Stimulated activated CD4-positive, alpha-beta T cell treated with anti-CD3 and anti-CD28 coated beads, Interleukin-12 subunit alpha, Interleukin-12 subunit beta, amount 100 ng/mL, for 24 hours (primary cell): ENCODE results near the gene ORAI3.
"Not testable (repeated sequence)": the region's sequence is repeated elsewhere in the genome, so short reads cannot be mapped to it uniquely, and the experiment has no call there.

Experiments
- DNase-seq, 2 experiments: peaks; one replicate each; pipeline ENCODE4 v3.0.0-alpha.2; 2020; ENCODE audit warnings: low read depth in 2 of 2

ORAI3 gene

DNA sequence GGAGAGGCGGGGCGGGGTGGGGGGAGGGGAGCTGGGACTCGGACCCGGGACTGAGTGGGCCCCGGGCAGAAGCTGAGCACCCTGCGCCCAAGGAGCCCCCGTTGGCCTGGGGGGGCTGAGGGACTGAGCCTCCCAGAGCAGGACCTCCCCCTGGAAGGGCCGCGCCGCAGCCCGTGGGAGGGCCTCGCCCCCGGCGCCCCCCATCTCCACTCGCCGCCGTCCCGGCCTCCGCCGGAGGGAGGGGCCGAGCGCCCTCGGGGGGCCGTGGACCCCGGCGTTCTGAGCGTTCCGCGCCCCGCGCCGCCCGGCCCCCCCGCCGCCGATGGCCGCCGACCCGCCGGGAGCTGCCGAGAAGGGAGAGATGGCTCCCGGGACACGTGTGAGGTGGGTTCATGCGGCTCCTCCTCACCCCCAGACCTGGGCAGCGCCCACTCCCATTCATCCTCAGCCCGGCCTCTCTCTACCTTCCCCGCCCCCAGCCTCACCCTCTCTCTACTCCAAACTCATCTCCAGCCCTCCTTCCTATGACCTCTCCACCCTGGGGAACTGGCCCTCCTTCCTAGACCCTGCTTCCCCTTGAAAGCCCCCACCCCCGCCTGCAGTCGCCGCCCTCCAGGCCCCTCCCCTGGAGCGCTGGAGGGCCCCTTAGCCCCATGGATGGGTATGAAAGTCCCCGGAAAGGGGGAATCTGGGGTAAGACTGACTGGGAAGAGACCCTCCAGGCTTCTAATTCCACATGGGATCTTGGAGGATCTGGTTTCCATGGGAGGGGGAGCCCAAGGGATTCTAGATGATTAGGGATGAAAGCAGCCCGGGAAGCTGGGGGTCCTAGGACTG is 24.6 kb upstream of the ORAI3 start:
- no peak for DNase-seq

GRCh38 chr16:30924913-30925631 is 23.8 kb upstream of the ORAI3 start:
- no peak for DNase-seq

- DNase-seq = no peak
Measured at GRCh38 chr16:30925632-30925987, 23.3 kb upstream of the ORAI3 start.

GRCh38 chr16:30925995-30926811 is 22.7 kb upstream of the ORAI3 start:
- no peak for DNase-seq

DNA sequence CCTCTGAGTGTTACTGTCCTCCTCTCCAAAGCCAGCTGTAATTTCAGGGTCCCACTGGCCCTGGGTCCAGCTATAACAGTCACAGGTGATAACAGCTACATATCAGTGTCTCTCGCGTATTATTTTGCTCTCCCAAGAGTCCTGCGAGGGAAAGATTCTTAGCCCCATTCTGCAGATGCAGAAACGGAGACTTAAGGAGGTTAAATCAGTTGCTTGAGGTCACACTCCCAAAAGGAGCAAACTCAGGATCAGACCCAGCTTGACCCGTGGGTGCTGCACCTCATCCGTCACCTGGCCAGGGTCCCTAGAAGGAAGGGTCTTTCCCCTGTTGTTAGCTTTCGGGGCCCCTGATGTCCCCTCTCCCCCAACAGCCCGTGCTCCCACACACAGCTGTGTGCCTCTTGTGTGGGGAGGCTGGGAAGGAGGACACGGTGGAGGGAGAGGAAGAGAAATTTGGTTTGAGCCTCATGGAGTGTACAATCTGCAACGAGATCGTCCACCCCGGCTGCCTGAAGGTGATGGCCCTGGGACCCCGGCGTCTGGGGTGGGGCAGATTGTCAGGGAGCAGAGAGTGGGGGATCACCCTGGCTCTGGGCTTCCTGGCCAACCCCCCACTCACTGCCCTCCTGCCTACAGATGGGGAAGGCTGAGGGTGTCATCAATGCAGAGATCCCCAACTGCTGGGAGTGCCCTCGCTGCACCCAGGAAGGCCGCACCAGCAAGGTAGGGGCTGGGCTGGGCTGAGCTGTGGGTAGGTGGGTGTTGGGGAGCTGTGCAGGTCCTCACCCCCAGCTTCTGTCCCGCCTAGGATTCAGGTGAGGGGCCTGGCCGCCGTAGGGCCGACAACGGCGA is 21.7 kb upstream of the ORAI3 start:
- DNase-seq = no peak

- peak in 1 of 2 experiments; percentile 24 for DNase-seq
Measured at GRCh38 chr16:30927789-30928378, 21.0 kb upstream of the ORAI3 start.

DNA sequence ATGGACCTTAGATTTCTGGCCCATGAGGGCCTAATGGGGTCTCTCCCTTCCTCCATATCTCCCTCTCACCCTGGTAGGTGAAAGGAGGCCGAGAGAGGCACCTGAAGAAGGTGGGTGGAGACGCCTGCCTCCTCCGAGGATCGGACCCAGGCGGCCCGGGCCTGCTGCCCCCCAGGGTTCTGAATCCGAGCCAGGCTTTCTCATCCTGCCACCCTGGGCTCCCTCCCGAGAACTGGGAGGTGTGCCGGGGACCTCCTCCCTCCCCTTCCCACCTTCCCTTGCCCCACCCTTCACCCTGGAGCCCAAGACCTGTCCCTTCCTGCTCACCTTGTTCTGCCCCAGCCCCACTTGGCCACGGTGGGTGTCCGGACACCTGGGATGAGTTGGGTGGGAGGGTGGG is 20.5 kb upstream of the ORAI3 start:
- DNase-seq = no peak

- no peak for DNase-seq
Measured at GRCh38 chr16:30929167-30929566, 19.7 kb upstream of the ORAI3 start.

DNA sequence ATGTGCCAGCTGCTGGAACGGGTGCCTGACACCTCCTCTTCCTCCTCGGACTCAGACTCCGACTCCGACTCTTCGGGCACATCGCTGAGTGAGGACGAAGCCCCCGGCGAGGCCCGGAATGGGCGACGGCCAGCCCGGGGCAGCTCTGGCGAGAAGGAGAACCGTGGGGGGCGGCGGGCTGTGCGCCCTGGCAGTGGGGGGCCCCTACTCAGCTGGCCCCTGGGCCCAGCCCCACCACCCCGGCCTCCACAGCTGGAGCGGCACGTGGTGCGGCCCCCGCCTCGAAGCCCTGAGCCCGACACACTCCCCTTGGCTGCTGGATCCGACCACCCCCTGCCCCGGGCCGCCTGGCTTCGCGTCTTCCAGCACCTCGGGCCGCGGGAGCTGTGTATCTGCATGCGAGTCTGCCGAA is 18.7 kb upstream of the ORAI3 start:
- no peak for DNase-seq

GRCh38 chr16:30931068-30931650 is 17.7 kb upstream of the ORAI3 start:
- no peak for DNase-seq

DNA sequence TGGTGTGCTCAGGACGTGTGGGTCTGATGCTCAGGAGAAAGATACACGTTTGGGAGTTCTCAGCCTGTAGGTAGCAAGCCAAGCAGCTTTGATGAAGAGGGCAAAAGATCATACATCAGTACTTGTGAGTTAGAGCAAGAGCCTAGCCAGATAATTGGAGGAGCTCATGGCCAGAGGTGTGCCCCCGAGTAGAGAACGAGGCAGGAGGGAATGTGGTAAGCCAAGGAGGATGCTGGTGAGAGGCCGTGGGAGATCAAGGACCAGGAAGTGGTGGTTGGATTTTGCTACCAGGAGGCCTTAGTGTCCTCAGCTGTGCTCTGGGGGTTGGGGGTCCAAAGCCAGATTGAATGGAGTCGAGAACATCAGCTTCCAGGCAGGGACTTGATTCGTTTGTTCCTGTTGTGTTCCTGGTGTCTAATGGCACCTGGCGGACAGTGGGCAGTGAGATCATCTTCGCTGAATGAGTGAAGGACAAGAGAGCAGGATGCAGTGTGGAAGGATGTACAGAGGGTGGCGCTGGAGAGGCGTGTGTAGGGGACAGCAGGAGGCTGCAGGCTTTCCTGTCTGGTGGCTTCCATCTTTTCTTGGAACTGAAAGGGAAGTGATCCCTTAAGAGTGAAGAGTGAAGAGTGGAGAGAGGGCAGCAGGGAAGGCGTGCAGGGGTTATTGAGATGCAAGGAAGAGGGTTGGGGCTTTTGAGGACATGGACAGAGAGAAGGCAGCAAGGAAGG is 13.9 kb upstream of the ORAI3 start:
- no peak for DNase-seq

DNA sequence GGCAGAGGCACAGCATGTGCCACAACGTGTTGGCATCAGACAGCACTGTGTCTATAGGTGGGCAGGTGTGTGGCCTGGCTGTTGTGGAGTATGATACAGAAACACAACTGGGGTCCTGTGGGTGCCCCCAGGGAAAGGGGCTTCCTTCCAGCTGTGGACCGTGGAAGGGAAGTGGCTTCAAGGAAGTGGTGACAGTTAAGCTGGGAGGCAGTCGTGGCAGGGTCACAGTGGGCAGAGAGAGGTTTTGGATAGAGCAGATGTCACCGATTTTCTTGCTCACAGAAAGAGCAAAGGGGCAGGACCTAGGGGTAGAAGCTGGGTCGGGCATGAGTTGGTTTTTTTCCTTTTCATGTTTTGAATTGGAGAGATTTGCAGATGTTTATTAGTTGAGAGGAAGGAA is 11.2 kb upstream of the ORAI3 start:
- no peak for DNase-seq

- DNase-seq = not testable (repeated sequence)
Measured at GRCh38 chr16:30939571-30939970, 9.3 kb upstream of the ORAI3 start.

GRCh38 chr16:30941600-30942425 is 7.1 kb upstream of the ORAI3 start:
- peak; percentile 37 to 60 for DNase-seq

GRCh38 chr16:30942426-30942806 is 6.5 kb upstream of the ORAI3 start:
- DNase-seq = no peak

- DNase-seq = no peak
Measured at GRCh38 chr16:30944352-30944751, 4.5 kb upstream of the ORAI3 start.

GRCh38 chr16:30946671-30947540 is 2.0 kb upstream of the ORAI3 start:
- DNase-seq = no peak

GRCh38 chr16:30947541-30947858 is 1.4 kb upstream of the ORAI3 start:
- DNase-seq = no peak
